HG03354 (cell line): ENCODE measurements around the gene ZNHIT2.
A peak's percentile ranks its signal among the peaks of the same experiment; 100 is the strongest.

Experiments
- ATAC-seq: cut with Tn5 transposase; IDR thresholded peaks from one replicate; pipeline ENCODE4 v1.9.1; 2021; ENCODE audit warnings: mild to moderate bottlenecking; ENCODE audit not compliant: unreplicated experiment, poor library complexity, severe bottlenecking

ZNHIT2 gene

GRCh38 chr11:65109231-65110198 is 8.0 kb downstream of the ZNHIT2 start:
- no peak for ATAC-seq

- ATAC-seq: no peak
Observed at GRCh38 chr11:65108469-65109123, 8.9 kb downstream of the ZNHIT2 start.

DNA sequence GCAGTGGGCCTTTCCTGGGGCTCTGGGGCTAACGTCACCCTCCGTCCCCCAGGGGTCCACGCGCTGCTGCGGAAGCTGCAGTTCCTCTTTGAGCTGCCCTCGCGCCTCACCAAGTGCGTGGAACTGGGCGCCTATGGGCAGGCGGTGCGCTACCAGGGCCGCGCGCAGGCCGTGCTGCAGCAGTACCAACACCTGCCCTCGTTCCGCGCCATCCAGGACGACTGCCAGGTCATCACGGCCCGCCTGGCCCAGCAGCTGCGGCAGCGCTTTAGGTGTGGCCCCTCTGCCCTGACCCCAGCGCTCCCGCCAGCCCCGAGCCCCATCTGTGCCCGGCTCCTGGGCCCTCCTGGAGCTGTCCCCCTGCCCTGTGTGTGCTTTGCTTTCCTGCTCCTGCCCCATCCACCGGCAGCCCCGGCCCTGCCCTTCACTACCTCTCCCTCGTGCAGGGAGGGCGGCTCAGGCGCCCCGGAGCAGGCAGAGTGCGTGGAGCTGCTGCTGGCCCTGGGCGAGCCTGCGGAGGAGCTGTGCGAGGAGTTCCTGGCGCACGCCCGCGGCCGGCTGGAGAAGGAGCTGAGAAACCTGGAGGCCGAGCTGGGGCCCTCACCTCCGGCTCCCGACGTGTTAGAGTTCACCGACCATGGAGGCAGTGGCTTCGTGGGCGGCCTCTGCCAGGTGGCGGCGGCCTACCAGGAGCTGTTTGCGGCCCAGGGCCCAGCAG is 9.6 kb downstream of the ZNHIT2 start:
- ATAC-seq: no peak

GRCh38 chr11:65107078-65107477 is 10.4 kb downstream of the ZNHIT2 start:
- no peak for ATAC-seq

- no peak for ATAC-seq
Observed at GRCh38 chr11:65104628-65105027, 12.9 kb downstream of the ZNHIT2 start.

GRCh38 chr11:65103476-65103875 is 14.0 kb downstream of the ZNHIT2 start:
- ATAC-seq: no peak

GRCh38 chr11:65102142-65103095 is 15.1 kb downstream of the ZNHIT2 start:
- ATAC-seq: no peak

DNA sequence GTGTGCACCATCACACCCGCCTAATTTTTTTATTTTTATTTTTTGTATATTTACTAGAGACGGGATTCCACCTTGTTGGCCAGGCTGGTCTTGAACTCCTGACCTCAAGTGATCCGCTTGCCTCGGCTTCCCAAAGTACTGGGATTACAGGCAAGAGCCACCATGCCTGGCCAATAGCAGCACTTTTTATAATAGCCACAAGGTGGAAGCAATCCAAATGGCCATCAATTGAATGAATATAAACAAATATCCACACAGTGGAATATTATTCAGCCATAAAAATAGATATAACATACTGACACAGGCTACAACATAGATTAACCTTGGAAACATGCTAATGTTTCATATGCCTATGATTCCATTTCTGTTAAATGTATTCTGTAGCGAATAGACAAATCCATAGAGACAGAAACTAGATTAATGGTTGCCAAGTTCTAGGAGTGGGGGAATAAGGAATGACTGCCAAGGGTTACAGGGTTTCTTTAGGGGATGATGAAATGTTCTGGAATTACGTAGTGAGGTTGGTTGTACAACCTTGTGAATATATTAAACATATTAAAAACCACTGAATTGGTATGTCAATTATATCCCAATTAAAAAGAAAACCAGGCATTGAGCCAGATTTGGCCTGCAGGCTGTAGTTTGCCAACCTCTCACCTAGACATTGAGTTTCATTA is 16.7 kb downstream of the ZNHIT2 start:
- ATAC-seq: no peak

GRCh38 chr11:65096926-65097325 is 20.6 kb downstream of the ZNHIT2 start:
- ATAC-seq: no peak

DNA sequence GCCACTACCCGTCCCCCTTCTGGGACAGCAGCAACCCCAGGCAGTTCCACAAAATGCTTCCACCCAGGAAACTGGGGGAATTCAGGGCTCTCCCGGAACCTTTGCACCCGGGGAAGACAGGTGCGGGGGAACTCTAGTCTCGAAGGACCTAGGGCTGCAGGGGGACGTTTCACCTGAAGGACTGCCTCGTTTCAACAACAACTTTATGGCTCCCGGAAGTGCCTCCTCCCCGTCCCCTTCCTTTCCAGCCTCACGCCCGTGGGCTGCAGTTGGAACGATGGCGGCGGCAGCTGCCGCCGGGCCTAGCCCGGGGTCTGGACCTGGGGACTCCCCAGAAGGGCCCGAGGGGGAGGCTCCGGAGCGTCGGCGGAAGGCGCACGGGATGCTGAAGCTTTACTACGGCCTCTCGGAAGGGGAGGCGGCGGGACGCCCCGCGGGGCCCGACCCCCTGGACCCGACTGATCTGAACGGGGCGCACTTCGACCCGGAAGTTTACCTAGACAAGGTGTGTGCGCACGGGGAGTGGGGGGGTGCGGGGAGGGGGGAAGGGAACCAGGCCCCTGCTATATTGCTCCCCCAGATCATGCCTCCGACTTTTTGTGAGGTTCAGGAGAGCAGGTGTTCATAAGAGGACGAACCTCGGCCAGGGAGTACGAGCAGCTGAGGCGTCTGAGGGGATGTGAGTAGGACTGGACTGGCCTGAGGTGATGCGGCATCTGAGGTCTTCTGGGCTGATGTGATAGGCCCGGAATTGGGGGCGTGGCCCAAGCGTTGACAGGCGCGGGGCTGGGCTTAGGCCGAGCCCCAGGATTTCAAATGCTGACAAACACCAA is 21.3 kb downstream of the ZNHIT2 start, which contains the start of gene VPS51:
Gene VPS51 (plus strand): TSS at position 241 of the 833 bp plus-strand sequence. CDS start 37 bp downstream, at position 278.
- peak; percentile 79 for ATAC-seq

DNA sequence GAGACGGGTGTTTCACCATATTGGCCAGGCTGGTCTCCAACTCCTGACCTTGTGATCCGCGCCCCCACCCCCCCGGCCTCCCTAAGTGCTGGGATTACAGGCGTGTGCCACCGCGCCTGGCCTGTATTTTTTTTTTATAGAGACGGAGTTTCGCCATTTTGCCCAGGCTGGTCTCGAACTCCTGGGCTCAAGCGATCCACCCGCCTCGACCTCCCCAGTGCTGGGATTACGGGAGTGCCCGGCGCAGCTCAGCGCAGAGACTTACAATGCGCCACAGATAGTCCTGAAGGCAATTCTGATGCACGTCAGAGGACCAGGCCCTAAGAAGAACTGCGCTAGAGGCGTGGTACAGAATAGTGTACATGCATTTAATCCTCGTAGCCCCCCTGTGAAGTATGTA is 22.1 kb downstream of the ZNHIT2 start:
- no peak for ATAC-seq

DNA sequence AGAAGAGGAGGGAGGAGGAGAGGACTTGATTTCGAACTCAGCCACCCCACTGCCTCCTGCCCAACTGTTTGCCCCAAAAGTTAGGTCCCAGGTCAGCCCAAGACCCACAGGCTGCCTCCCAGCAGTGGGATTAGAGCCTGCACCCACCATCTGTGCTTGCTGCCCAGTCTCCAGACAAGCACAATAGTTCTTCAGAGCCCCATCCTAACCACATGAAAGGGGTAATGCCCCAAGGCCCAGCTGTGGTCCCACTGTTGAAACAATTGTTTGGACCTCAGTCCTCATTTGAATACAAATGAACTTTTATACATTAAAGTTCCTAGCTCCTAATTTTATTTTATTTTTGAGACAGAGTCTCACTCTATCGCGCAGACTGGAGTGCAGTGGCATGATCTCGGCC is 26.9 kb downstream of the ZNHIT2 start:
- ATAC-seq: no peak

GRCh38 chr11:65089621-65090020 is 27.9 kb downstream of the ZNHIT2 start:
- no peak for ATAC-seq

DNA sequence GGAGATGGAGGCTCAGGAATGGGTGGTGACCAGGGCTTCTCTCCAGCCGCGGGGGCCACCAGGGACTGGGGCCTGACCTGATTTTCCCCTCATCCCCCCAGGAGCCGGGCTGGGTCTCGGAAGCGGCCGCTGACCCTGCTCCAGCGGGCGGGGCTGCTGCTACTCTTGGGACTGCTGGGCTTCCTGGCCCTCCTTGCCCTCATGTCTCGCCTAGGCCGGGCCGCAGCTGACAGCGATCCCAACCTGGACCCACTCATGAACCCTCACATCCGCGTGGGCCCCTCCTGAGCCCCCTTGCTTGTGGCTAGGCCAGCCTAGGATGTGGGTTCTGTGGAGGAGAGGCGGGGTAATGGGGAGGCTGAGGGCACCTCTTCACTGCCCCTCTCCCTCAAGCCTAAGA is 29.7 kb downstream of the ZNHIT2 start:
- ATAC-seq: no peak

DNA sequence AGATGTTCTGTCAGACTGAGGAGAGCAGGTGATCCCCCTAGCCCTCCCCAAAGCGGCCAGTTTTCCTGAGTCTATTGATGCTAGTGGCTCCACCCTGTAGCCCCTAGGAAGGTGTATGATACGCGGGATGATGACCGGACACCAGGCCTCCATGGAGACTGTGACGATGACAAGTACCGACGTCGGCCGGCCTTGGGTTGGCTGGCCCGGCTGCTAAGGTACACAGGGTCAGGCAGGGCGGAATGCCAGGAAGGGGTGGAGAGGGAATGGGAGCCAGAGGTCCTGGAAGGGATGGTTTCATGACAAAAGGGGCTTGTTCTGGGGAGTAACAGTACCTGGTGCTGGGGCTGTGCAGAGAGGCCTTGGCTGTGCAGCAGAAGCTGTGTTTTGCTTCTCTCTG is 30.3 kb downstream of the ZNHIT2 start:
- no peak for ATAC-seq

DNA sequence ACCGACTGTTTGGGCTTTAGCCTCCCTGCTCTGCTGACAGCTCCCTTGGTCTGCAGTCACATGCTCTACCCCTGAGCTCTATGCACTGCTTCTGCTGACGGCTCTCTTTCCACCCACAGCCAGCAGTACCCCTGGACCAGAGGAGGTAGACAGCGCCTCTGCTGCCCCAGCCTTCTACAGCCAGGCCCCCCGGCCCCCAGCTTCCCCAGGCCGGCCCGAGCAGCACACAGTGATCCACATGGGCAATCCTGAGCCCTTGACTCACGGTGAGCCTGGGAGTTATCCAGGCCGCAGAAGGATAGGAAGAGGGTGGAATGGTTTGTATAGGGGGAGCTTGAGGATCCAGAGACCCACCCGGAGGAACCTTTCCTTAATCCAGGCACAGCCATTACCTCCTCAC is 30.7 kb downstream of the ZNHIT2 start:
- ATAC-seq: no peak

DNA sequence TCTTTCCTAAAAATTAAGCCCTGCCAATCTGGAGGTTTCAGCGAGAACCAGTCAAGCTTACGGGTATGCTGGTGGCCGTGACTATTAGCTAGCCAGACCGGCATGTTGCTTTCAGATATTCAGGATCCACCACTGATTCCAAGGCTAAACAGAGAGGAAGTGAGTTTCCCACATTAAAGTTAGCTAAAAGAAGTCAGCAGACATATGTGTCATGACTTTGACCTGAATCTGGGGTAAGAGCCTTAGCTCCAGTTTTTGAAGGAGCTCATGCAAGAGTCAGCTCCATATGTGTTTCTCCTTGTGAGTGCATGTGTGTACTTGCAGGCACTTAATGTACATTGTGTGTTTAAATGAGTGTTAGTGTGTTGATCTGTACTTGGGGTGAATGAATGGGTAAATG is 32.1 kb downstream of the ZNHIT2 start:
- ATAC-seq: no peak
